HG02678 (cell line): ENCODE data around the gene IFT122.

Experiments used
- ATAC-seq: cut with Tn5 transposase; IDR thresholded peaks from one replicate; pipeline ENCODE4 v1.9.1; 2021; ENCODE audit warnings: mild to moderate bottlenecking, moderate library complexity; ENCODE audit not compliant: unreplicated experiment

IFT122 gene

GRCh38 chr3:129554356-129555152 is 114.5 kb downstream of the IFT122 start:
- ATAC-seq = no peak

GRCh38 chr3:129555153-129555550 is 115.1 kb downstream of the IFT122 start:
- ATAC-seq = no peak

GRCh38 chr3:129555616-129556357 is 115.8 kb downstream of the IFT122 start:
- ATAC-seq = no peak

- ATAC-seq = no peak
Measured at GRCh38 chr3:129556358-129556695, 116.3 kb downstream of the IFT122 start.

- ATAC-seq = no peak
Measured at GRCh38 chr3:129556890-129557547, 117.0 kb downstream of the IFT122 start.

GRCh38 chr3:129557548-129557894 is 117.5 kb downstream of the IFT122 start:
- ATAC-seq = no peak

GRCh38 chr3:129558081-129558771 is 118.2 kb downstream of the IFT122 start:
- ATAC-seq = no peak

- no peak for ATAC-seq
Measured at GRCh38 chr3:129558772-129559564, 118.9 kb downstream of the IFT122 start.

GRCh38 chr3:129559565-129560079 is 119.6 kb downstream of the IFT122 start:
- ATAC-seq = no peak

- no peak for ATAC-seq
Measured at GRCh38 chr3:129560269-129560787, 120.3 kb downstream of the IFT122 start.

- no peak for ATAC-seq
Measured at GRCh38 chr3:129560911-129561594, 121.0 kb downstream of the IFT122 start.

- no peak for ATAC-seq
Measured at GRCh38 chr3:129561619-129562248, 121.7 kb downstream of the IFT122 start.

- ATAC-seq = no peak
Measured at GRCh38 chr3:129562803-129563202, 122.8 kb downstream of the IFT122 start.

GRCh38 chr3:129563332-129563731 is 123.3 kb downstream of the IFT122 start:
- no peak for ATAC-seq

- no peak for ATAC-seq
Measured at GRCh38 chr3:129563850-129564535, 124.0 kb downstream of the IFT122 start.

- no peak for ATAC-seq
Measured at GRCh38 chr3:129564981-129565644, 125.1 kb downstream of the IFT122 start.

- no peak for ATAC-seq
Measured at GRCh38 chr3:129565902-129566301, 125.9 kb downstream of the IFT122 start.

GRCh38 chr3:129567176-129567705 is 127.2 kb downstream of the IFT122 start:
- ATAC-seq = no peak
